ENCODE data around the gene TBCD. TPM values are rescaled to one million over a fixed set of nuclear protein-coding genes. Genes with fewer than 3 reads are reported as not detected.
A peak's percentile ranks its signal among the peaks of the same experiment; 100 is the strongest.
"Not testable (repeated sequence)": the region's sequence is repeated elsewhere in the genome, so short reads cannot be mapped to it uniquely, and the experiment has no call there.

TBCD gene
- total RNA-seq, 2 donors from 2014 or later, result 72.5 to 80.5 TPM

DNA sequence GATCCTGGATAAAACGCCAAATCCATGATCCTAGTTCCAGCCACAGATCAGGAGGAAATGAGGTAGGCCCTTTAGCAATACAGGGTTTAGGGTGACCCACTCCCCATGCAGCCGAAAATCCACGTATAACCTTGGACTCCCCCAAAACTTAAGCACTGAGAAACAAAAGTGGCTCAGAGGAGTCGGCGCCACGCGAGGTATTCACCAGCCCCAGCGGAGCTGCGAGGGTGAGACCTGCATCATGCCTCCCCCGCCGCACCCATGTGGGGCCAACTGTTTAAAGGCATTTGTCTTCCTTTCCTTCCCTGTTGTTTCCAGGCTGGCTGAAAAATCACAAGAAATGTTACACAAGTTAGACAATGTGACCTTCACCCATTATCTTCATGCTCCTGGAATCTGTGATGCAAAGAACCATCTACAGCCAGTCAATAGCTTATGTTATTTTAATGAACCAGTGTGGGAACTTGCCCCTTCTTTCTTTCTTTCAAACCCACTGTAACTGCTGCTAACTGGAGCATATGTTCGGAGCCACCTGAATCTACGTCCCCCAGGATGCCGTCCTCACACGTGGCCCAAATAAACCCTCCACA lies 229.4 kb downstream of the TBCD start:
- intact Hi-C loops (cut with DNase I), result no loop called here
- DNase-seq (ENCODE audit: low spot score), result no peak

DNA sequence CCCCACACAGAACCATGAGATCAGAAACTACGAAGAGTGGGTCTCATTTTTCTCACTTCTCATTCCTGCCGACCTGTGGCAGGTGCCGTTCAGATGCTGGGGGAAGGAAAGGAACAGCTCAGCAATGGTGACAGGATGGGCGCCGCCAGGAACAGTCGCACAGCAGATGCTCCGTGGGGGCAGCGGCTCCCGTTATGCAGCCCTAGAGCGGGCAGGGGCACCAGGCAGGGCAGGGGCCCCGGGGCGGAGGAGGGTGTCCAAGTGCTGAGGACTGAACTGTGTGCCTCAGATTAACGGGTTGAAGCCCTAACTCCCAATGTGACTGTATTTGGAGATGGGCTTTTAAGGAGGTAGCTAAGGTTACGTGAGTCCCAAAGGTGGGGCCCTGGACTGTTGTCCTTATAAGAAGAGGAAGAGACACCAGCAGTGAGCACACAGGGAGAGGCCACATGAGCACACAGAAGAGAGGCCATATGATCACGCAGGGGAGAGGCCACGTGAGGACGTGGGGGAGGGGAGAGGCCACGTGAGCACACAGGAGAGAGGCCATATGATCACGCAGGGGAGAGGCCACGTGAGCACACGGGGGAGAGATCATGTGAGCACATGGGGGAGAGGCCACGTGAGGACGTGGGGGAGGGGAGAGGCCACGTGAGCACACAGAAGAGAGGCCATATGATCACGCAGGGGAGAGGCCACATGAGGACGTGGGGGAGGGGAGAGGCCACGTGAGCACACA lies 231.8 kb downstream of the TBCD start:
- DNase-seq (ENCODE audit: low spot score), result no peak
- intact Hi-C loops (cut with DNase I), result no loop called here

DNA sequence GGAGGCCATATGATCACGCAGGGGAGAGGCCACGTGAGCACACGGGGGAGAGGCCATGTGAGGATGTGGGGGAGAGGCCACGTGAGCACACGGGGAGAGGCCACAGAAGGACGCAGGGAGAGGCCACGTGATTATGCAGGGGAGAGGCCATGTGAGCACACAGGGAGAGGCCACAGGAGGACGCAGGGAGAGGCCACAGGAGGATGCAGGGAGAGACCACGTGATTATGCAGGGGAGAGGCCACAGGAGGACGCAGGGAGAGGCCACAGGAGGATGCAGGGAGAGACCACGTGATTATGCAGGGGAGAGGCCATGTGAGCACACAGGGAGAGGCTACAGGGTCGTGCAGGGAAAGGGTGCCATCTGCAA lies 232.4 kb downstream of the TBCD start:
- DNase-seq (ENCODE audit: low spot score), result not testable (repeated sequence)

DNA sequence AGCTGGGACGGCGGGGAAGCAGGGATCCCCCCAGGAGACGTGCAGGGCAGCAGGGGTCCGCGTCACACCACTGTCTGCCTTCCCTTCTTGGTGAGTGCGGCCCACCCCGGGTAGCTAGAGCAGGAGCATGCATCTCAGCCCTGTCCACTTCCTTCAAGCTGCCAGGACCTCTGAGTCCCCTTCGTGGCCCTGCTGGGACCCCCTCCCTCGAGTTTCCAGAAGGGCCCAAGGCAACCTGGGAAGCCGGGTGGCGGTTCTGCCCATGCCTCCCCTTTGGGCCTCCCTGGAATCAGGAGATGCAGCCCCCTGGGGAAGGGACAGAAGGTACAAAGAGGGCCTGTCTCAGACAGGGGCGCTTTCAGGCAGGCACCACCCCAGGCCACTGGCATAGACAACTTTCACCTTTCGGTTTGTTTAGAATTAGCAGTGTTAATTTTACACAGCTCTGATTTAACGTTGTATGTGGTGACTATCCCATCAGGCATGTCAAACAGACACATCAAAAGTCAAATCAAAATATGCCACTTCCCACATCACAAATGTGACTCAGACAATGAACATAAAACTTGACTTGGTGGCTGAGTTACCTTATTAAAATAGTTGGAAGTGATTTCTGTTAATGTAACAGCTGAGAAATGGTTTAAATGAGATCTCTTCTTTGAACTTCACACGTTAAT lies 233.0 kb downstream of the TBCD start:
- no peak for DNase-seq (ENCODE audit: low spot score)
- intact Hi-C loops (cut with DNase I), result no loop called here

More for the DNA sequence above, 232.4 kb downstream of the TBCD start:
- intact Hi-C loops (cut with DNase I), result not testable (repeated sequence)

DNA sequence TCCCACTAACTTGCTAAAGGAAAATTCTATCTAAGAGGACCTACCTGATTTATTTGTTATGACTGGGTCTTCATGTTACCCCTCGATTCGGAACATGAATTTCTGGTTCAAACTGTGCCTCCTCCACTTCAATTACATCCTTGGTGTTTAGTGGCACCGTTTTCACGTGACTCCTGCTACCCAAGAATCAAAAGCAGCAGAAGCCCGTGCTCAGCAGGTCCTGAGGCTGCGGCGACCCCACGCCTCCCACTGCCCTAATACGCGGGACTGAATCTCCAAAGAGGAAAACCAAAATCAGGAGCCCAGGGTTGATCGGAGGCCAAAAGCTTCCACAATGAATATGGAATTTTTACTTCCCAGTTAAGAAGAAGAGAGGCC lies 233.6 kb downstream of the TBCD start:
- intact Hi-C loops (cut with DNase I), result no loop called here
- DNase-seq (ENCODE audit: low spot score), result no peak

DNA sequence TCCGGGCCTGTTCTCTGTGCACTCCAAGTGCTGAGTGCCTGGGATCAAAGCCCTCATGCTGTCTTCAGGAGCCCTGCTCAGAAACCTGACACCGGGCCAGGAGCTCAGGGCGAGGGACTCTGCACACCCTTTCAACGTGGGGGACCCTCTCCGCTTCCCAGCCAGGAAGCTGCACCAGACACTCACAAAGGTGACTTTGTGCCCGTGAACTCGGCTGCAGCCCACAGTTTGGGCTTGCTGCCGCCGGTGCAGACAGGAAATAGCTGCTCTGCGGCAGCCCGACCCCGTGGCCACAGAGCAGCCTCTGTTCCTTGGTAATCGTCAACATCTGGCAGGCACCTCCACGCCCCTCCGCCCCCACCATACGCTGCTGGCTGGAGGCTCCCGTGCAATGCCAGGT lies 234.1 kb downstream of the TBCD start:
- intact Hi-C loops (cut with DNase I), result no loop called here
- DNase-seq (ENCODE audit: low spot score), result peak; percentile 82

DNA sequence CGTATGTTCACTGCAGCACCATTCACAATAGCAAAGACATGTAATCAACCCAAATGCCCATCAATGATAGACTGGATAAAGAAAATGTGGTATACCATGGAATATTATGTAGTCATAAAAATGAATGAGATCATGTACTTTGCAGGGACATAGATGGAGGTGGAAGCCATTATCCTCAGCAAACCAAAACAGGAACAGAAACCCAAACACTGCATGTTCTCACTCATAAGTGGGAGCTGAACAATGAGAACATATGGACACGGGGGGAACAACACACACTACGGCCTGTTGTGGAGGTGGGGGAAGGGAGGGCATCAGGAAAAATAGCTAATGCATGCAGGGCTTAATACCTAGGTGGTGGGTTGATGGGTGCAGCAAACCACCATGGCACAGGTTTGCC lies 237.2 kb downstream of the TBCD start:
- DNase-seq (ENCODE audit: low spot score); intact Hi-C loops (cut with DNase I): not testable (repeated sequence)

DNA sequence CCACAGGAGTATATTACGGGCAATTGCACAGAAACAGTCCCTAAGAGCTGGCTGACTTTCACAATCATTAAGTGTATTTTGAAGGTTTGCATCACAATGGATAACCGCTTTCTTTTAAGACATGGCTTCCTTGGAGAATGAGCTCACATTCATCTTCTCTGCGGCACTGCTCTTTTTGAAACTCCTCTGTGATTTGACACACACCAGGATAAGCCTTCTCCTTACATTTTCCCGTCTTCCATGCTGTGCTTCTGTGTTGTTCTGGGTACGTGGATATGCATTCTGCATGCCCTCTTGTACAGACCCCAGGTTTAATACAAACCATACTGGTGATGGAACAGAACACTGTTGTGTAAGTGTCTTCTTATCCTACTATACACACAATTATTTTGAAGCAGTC lies 238.0 kb downstream of the TBCD start:
- no peak for DNase-seq (ENCODE audit: low spot score)
- intact Hi-C loops (cut with DNase I), result no loop called here

DNA sequence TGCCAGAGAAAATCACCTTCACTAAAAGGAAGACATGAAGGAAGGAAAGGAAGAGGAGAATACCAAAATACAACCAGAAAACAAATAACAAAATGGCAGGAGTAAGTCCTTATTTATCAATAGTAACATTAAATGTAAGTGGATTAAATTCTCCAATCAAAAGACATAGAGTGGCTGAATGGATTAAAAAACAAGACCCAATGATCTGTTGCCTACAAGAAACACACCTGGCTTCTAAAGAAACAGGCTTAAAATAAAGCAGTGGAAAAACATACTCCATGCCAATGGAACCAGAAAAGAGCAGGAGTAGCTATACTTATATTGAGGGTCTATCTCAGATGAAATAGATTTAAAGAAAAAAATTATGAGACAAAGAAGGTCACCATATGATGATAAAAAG lies 241.1 kb downstream of the TBCD start:
- no peak for DNase-seq (ENCODE audit: low spot score)
- intact Hi-C loops (cut with DNase I), result no loop called here

Other genes starting within 250 kb of the TBCD start
- 10 to 100 TPM; 42.4 to 49.6 TPM for gene FOXK2, start 232.3 kb upstream of the TBCD start, total RNA-seq
- 10 to 100 TPM; 49.7 to 56.5 TPM for gene WDR45B, start 103.6 kb upstream of the TBCD start, total RNA-seq
- 1 to 10 TPM; 4.2 to 6.3 TPM for gene RAB40B, start 53.4 kb upstream of the TBCD start, total RNA-seq
- 10 to 100 TPM; 18.5 to 19.5 TPM for gene FN3KRP, start 35.4 kb upstream of the TBCD start, total RNA-seq
- gene FN3K, start 16.4 kb upstream of the TBCD start, total RNA-seq, result 10 to 100 TPM in 1 of 2 donors, 1 to 10 TPM in 1; 9.6 to 13.2 TPM
- not detected for gene ZNF750, start 88.0 kb downstream of the TBCD start, total RNA-seq

All from posterior vena cava (tissue), 2 donors.